ENCODE measurements around the gene OR5AU1. TPM values are rescaled to one million over a fixed set of nuclear protein-coding genes. Genes with fewer than 3 reads are reported as not detected.

OR5AU1 gene
- total RNA-seq, 1 donor from 2014 or later, result not detected

GRCh38 chr14:21200752-21201461 is 45.0 kb upstream of the OR5AU1 start:
- peaks cover 7% of the 10 kb centered on the region for H3K4me1 Mint-ChIP-seq
- no peak overlapping the region for H3K27ac ChIP-seq
- peaks cover 22% of the 10 kb centered on the region for H3K36me3 Mint-ChIP-seq
- H3K4me2 ChIP-seq, result no peak overlapping the region
- H3K4me1 ChIP-seq, result no peaks in the 10 kb centered on the region
- H4K20me1 ChIP-seq (ENCODE audit: low read depth), result peaks cover 46% of the 10 kb centered on the region
- H3K27me3 ChIP-seq, result no peaks in the 10 kb centered on the region
- H2AFZ ChIP-seq (replicated peaks), result no peak overlapping the region
- H3K9me3 Mint-ChIP-seq, result peaks cover 15% of the 10 kb centered on the region
- H3F3A ChIP-seq (ENCODE audit: low read depth), result peaks cover 60% of the 10 kb centered on the region
- peaks cover 3% of the 10 kb centered on the region for H3K27me3 Mint-ChIP-seq (ENCODE audit: insufficient read depth, low read depth)
- H3K4me3 Mint-ChIP-seq, result no peak overlapping the region
- no peak overlapping the region for H3K27ac Mint-ChIP-seq
- no peaks in the 10 kb centered on the region for H3K9me3 ChIP-seq (ENCODE audit: low read depth)
- no peak overlapping the region for H3K4me3 ChIP-seq
- TF ChIP-seq EZH2phosphoT487 (IDR thresholded peaks at IDR 0.05) (no peak), EZH2 (IDR thresholded peaks at IDR 0.05) (no peak)
- DNase-seq (ENCODE audit: low spot score), result no peak
- H3K79me2 ChIP-seq (ENCODE audit: low read depth), result no peaks in the 10 kb centered on the region
- H3K36me3 ChIP-seq, result no peaks in the 10 kb centered on the region
- H3K9ac ChIP-seq, result no peak overlapping the region

- no peak overlapping the region for H3K4me3 ChIP-seq
- H2AFZ ChIP-seq (replicated peaks), result no peak overlapping the region
- peaks cover 6% of the 10 kb centered on the region for H3K27me3 Mint-ChIP-seq (ENCODE audit: insufficient read depth, low read depth)
- peaks cover 36% of the 10 kb centered on the region for H4K20me1 ChIP-seq (ENCODE audit: low read depth)
- peaks cover 15% of the 10 kb centered on the region for H3K9me3 Mint-ChIP-seq
- no peak overlapping the region for H3K4me3 Mint-ChIP-seq
- no peaks in the 10 kb centered on the region for H3K79me2 ChIP-seq (ENCODE audit: low read depth)
- no peaks in the 10 kb centered on the region for H3K9me3 ChIP-seq (ENCODE audit: low read depth)
- no peaks in the 10 kb centered on the region for H3K36me3 ChIP-seq
- H3K27me3 ChIP-seq, result no peaks in the 10 kb centered on the region
- DNase-seq (ENCODE audit: low spot score), result no peak
- TF ChIP-seq EZH2phosphoT487 (IDR thresholded peaks at IDR 0.05) (no peak), CTCF (IDR thresholded peaks at IDR 0.05) (no peak), EZH2 (IDR thresholded peaks at IDR 0.05) (no peak)
- no peak overlapping the region for H3K27ac Mint-ChIP-seq
- H3F3A ChIP-seq (ENCODE audit: low read depth), result peaks cover 57% of the 10 kb centered on the region
- H3K4me2 ChIP-seq, result no peak overlapping the region
- H3K36me3 Mint-ChIP-seq, result peaks cover 14% of the 10 kb centered on the region
- H3K4me1 ChIP-seq, result no peaks in the 10 kb centered on the region
- H3K9ac ChIP-seq, result no peak overlapping the region
- peaks cover 7% of the 10 kb centered on the region for H3K4me1 Mint-ChIP-seq
- no peak overlapping the region for H3K27ac ChIP-seq
These were observed 44.0 kb upstream of the OR5AU1 start for GRCh38 chr14:21199611-21200560.

GRCh38 chr14:21197418-21198205 is 41.7 kb upstream of the OR5AU1 start:
- Histone ChIP-seq H3K79me2 (ENCODE audit: low read depth) (no peaks in the 10 kb centered on the region), H3F3A (ENCODE audit: low read depth) (peaks cover 49% of the 10 kb centered on the region), H3K9ac (no peak overlapping the region), H3K4me3 (no peak overlapping the region), H3K4me1 (no peaks in the 10 kb centered on the region), H2AFZ (replicated peaks) (no peak overlapping the region), H3K36me3 (no peaks in the 10 kb centered on the region), H3K27ac (no peak overlapping the region), H3K9me3 (ENCODE audit: low read depth) (no peaks in the 10 kb centered on the region), H4K20me1 (ENCODE audit: low read depth) (peaks cover 14% of the 10 kb centered on the region), H3K27me3 (no peaks in the 10 kb centered on the region), H3K4me2 (no peak overlapping the region)
- H3K4me3 Mint-ChIP-seq, result no peak overlapping the region
- no peak for DNase-seq (ENCODE audit: low spot score)
- TF ChIP-seq CTCF (IDR thresholded peaks at IDR 0.05), result no peak
- TF ChIP-seq EZH2 (IDR thresholded peaks at IDR 0.05), result no peak
- TF ChIP-seq EZH2phosphoT487 (IDR thresholded peaks at IDR 0.05), result no peak
- peaks cover 2% of the 10 kb centered on the region for H3K36me3 Mint-ChIP-seq
- no peak overlapping the region for H3K27ac Mint-ChIP-seq
- peaks cover 4% of the 10 kb centered on the region for H3K4me1 Mint-ChIP-seq
- peaks cover 15% of the 10 kb centered on the region for H3K9me3 Mint-ChIP-seq
- peaks cover 10% of the 10 kb centered on the region for H3K27me3 Mint-ChIP-seq (ENCODE audit: insufficient read depth, low read depth)

Data from neural progenitor cell (in vitro differentiated cells).